Tibial artery (tissue), 4 donors: Measurements from ENCODE around the gene NRP2.

ENCODE experiments used
- DNase-seq, 2 donors: peaks; one replicate each; pipeline ENCODE4 v3.0.0-alpha.2; 2019
- H3K27ac ChIP-seq, 2 donors: fragments of 200-600 bp; sonication (generic) in 1 of 2; 1 replicate in 1 of 2; 2 replicates in 1 of 2; pipeline ENCODE4 v1.5.1; 2018 to 2019; ENCODE audit warnings: mild to moderate bottlenecking in 1 of 2
- H3K27me3 ChIP-seq, 2 donors: fragments of 200-600 bp; sonication (generic) in 1 of 2; one replicate each; pipeline versions ENCODE4 v1.5.1 to v1.6.0; 2016 to 2019
- H3K36me3 ChIP-seq, 3 donors: fragments of 200-600 bp; sonication (generic) in 2 of 3; one replicate each; pipeline ENCODE4 v1.5.1; 2016 to 2019; ENCODE audit warnings: mild to moderate bottlenecking in 2 of 3
- H3K4me1 ChIP-seq, 4 donors: fragments of 200-600 bp; sonication (generic) in 2 of 4; 1 replicate in 3 of 4; 2 replicates in 1 of 4; pipeline ENCODE4 v1.5.1; 2016 to 2019
- H3K4me3 ChIP-seq, 2 donors: fragments of 200-600 bp; sonication (generic) in 1 of 2; 1 replicate in 1 of 2; 2 replicates in 1 of 2; pipeline ENCODE4 v1.5.1; 2018 to 2019; ENCODE audit warnings: mild to moderate bottlenecking in 2 of 2
- H3K9me3 ChIP-seq, 3 donors: fragments of 200-600 bp; sonication (generic) in 1 of 3; one replicate each; pipeline ENCODE4 v1.5.1; 2016 to 2019
- intact Hi-C: fragments of 100-400 bp; cut with DNase I; formaldehyde crosslinking; loops from one replicate; pipeline ENCODE4 v1.15.0; 2023; ENCODE audit warnings: low total_unique reads
- TF ChIP-seq, protein P1 (sequence below), 2 experiments: fragments of 200-600 bp in 1 of 2; fragments of 450-650 bp in 1 of 2; IDR thresholded peaks; one replicate each; pipeline ENCODE4 v1.5.1; 2017 to 2019; ENCODE audit warnings: antibody characterized with exemption in 2 of 2, mild to moderate bottlenecking in 1 of 2, moderate library complexity in 1 of 2

The NRP2 gene

DNA sequence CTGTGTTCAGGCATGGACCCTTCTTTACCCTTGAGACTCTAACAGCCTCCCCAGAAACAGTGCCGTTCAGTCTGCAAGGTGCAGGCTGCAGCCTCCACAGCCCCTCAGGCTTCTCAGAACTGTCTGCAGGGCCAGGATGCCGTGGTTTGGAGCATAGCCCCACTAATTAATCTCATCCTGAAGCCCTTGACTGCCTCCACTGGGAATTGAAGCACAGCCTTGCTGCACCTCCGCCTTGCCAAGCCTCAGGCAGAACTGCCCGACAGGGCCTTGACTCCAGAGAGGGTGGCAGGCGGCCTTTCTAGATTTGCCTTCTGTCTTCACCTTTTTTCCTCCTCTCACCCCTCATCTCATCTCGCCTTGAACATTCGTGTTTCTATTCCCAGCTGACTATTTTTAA lies 119.8 kb downstream of the NRP2 start:
- TF ChIP-seq, protein P1, sequence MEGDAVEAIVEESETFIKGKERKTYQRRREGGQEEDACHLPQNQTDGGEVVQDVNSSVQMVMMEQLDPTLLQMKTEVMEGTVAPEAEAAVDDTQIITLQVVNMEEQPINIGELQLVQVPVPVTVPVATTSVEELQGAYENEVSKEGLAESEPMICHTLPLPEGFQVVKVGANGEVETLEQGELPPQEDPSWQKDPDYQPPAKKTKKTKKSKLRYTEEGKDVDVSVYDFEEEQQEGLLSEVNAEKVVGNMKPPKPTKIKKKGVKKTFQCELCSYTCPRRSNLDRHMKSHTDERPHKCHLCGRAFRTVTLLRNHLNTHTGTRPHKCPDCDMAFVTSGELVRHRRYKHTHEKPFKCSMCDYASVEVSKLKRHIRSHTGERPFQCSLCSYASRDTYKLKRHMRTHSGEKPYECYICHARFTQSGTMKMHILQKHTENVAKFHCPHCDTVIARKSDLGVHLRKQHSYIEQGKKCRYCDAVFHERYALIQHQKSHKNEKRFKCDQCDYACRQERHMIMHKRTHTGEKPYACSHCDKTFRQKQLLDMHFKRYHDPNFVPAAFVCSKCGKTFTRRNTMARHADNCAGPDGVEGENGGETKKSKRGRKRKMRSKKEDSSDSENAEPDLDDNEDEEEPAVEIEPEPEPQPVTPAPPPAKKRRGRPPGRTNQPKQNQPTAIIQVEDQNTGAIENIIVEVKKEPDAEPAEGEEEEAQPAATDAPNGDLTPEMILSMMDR (IDR thresholded peaks at IDR 0.05): no peak
- peaks cover 2 to 12% (median 8%) of the 10 kb centered on the region in 3 donors for H3K9me3 ChIP-seq
- no peak for DNase-seq
- H3K4me1 ChIP-seq: peaks cover 0 to 12% (median 5%) of the 10 kb centered on the region in 4 donors
- H3K36me3 ChIP-seq: peaks cover 0 to 7% (median 0%) of the 10 kb centered on the region in 3 donors
- no peaks in the 10 kb centered on the region for H3K27me3 ChIP-seq
- no peak overlapping the region for H3K4me3 ChIP-seq
- H3K27ac ChIP-seq: no peak overlapping the region
- intact Hi-C loops: no loop called here

DNA sequence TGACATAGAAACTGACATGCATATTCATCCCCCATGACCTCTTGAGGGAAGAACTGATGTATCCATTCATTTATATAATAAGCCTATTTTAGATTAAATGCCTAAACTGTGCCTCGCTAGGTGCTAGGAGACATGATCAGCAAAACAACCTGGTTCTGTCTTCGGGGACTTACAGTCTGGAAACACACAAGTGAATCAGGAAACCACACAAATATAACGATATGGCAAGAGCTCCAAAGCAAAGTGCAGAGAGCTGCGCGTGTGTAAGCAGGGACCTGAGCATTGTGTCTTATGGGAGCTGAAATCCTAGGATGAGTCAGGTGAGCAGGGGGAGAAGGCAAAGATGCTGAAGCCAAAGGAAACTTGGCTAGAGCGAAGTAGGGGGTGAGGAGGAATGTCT lies 120.6 kb downstream of the NRP2 start:
- Histone ChIP-seq H3K4me1 (peaks cover 0 to 12% (median 5%) of the 10 kb centered on the region in 4 donors), H3K36me3 (no peaks in the 10 kb centered on the region), H3K4me3 (no peak overlapping the region), H3K27me3 (no peaks in the 10 kb centered on the region), H3K27ac (no peak overlapping the region), H3K9me3 (peaks cover 2 to 12% (median 8%) of the 10 kb centered on the region in 3 donors)
- DNase-seq: no peak
- intact Hi-C loops: no loop called here
- TF ChIP-seq, protein P1 (IDR thresholded peaks at IDR 0.05): no peak

DNA sequence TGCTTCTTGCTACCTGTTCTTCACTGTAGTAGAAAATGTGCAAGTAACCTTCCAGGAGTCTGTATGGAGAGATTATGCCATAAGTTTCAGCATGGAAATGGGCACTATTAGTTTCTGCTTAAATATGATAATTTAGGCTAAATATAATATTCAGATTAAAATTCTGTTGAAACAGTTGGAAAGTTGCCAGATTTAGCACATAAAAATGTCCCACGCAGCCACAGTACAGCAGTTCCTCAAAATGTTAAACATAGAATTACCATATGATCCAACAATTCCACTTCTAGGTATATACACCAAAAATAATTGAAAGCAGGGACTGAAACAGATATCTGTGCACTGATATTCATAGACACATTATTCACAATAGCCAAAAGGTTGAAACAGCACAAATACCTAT lies 121.2 kb downstream of the NRP2 start:
- intact Hi-C loops: no loop called here
- Histone ChIP-seq H3K27me3 (no peaks in the 10 kb centered on the region), H3K27ac (no peak overlapping the region), H3K9me3 (peaks cover under 1 to 8% (median 3%) of the 10 kb centered on the region in 3 donors), H3K4me1 (peaks cover 0 to 12% (median 5%) of the 10 kb centered on the region in 4 donors), H3K4me3 (no peak overlapping the region), H3K36me3 (no peaks in the 10 kb centered on the region)
- TF ChIP-seq, protein P1 (IDR thresholded peaks at IDR 0.05): no peak
- no peak for DNase-seq

DNA sequence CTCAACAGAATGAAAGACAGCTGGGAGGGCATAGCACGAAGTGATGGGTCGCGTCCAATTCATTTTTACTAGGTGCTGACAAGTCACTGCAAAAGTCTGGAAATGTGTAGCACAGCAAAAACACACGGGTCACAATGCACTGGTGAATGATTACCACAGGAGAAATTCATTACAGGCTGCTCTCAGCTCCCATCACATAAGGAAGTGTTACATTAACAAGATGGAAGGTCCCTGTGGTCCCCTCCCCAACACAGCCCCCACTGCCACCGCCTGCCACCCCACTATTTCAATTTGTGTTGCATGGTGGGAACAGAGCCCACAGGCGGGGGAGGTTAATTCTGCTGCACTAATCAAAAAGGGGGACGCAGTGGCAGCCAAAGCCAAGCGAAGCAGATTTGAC lies 122.8 kb downstream of the NRP2 start:
- DNase-seq: no peak
- intact Hi-C loops: no loop called here
- H3K36me3 ChIP-seq: no peaks in the 10 kb centered on the region
- TF ChIP-seq, protein P1 (IDR thresholded peaks at IDR 0.05): no peak
- H3K4me3 ChIP-seq: no peak overlapping the region
- no peak overlapping the region for H3K27ac ChIP-seq
- H3K9me3 ChIP-seq: no peaks in the 10 kb centered on the region
- no peaks in the 10 kb centered on the region for H3K27me3 ChIP-seq
- peaks cover 0 to 11% (median 5%) of the 10 kb centered on the region in 4 donors for H3K4me1 ChIP-seq

DNA sequence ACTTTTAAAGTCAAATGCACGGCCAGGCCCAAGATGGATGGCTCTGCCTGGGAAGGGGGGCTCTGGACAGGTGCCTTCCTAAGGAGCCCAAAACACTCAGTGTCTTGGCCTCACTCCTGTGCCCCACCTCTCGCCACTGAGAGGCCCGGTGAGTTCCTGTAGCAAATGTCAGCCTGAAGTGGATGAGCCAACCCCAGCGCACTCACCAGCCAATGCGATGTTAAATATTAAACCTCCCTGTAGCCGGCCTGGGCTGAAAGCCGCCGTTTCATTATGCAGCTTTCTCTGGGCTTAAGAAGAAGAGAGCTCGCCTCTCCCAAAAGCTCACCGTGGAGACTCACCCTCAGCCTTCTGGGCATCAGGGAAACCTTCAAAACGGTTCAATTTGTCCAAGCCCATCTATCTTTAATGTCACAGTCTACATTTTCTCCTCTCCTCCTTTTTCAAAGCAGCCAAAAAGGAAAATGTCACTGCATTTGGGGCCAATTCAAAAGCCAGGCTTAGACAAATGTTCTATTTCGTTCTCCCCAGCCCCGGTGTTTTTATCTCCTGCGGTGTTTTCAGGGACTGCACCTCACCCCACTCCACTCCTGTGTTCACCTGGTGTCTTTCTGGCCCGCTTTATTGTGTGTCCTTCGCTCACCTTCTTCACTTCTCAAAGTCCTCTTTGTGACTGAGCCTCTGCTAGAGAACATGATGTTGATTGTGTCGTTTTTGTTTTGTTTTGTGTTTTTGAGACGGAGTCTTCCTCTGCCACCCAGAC lies 124.0 kb downstream of the NRP2 start:
- TF ChIP-seq, protein P1 (IDR thresholded peaks at IDR 0.05): no peak
- Histone ChIP-seq H3K4me1 (peaks cover 0 to under 1% (median 0%) of the 10 kb centered on the region in 4 donors), H3K4me3 (no peak overlapping the region), H3K27ac (no peak overlapping the region), H3K36me3 (no peaks in the 10 kb centered on the region), H3K9me3 (no peaks in the 10 kb centered on the region), H3K27me3 (no peaks in the 10 kb centered on the region)
- intact Hi-C loops: no loop called here
- DNase-seq: no peak
